SJCRH30 (cell line): ENCODE data around the gene PEX14. TPM values are rescaled to one million over a fixed set of nuclear protein-coding genes. Genes with fewer than 3 reads are reported as not detected.
A peak's percentile ranks its signal among the peaks of the same experiment; 100 is the strongest.

Experiments used
- DNase-seq, 2 experiments: peaks; one replicate each; pipeline ENCODE4 v3.0.0-alpha.2; 2015 to 2020
- H3K27ac ChIP-seq: fragments of 250-450 bp; sonication (Bioruptor Pico); 2 replicates; pipeline ENCODE4 v1.5.1; 2020; ENCODE audit warnings: mild to moderate bottlenecking, moderate library complexity
- H3K27me3 ChIP-seq: fragments of 250-450 bp; sonication (Bioruptor Pico); 2 replicates; pipeline ENCODE4 v1.5.1; 2020; ENCODE audit warnings: mild to moderate bottlenecking, moderate library complexity
- H3K36me3 ChIP-seq: fragments of 250-450 bp; sonication (Bioruptor Pico); 2 replicates; pipeline ENCODE4 v1.5.1; 2020; ENCODE audit warnings: mild to moderate bottlenecking, moderate library complexity
- H3K4me1 ChIP-seq: fragments of 250-450 bp; sonication (Bioruptor Pico); 2 replicates; pipeline ENCODE4 v1.5.1; 2020; ENCODE audit warnings: mild to moderate bottlenecking, moderate library complexity
- H3K4me3 ChIP-seq: fragments of 250-450 bp; sonication (Bioruptor Pico); 2 replicates; pipeline ENCODE4 v1.5.1; 2020; ENCODE audit warnings: mild to moderate bottlenecking, moderate library complexity
- H3K9me3 ChIP-seq: fragments of 250-450 bp; sonication (Bioruptor Pico); replicated peaks from 2 replicates; pipeline ENCODE4 v1.5.1; 2020; ENCODE audit warnings: mild to moderate bottlenecking, moderate library complexity
- total RNA-seq: library from RNA; depleted of rRNA; stranded (reverse); fragments of >200 nt; shearing (Covaris generic); gene quantifications from 2 replicates; pipeline ENCODE4 v1.2.3, GENCODE V29; 2014

Gene PEX14
- total RNA-seq, 1 experiment from 2014 or later = 14.6 TPM

DNA sequence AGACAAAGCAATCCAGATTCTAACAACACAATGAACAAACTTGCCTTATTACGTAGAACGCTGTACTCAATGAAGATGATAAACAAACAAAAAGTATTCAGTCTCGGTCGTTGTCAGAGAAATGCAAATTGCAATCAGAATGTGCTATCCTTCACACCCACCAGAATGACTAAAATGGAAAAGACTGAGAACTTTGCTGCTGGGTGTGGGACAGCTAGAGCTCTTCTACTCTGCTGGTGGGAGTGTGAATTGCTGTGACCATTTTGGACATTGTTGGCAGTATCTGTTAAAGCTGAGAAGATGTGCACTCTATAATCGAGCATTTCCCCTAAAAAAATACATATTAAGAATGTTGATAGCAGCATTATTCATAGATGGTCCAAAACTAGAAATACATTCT lies 111.4 kb downstream of the PEX14 start:
- peaks cover 2% of the 10 kb centered on the region; the same call in 1 of the 2 replicates for H3K36me3 ChIP-seq
- H3K4me3 ChIP-seq = no peak overlapping the region
- no peaks in the 10 kb centered on the region for H3K4me1 ChIP-seq
- no peak overlapping the region for H3K27ac ChIP-seq
- peaks cover 13% of the 10 kb centered on the region for H3K9me3 ChIP-seq
- DNase-seq = no peak
- H3K27me3 ChIP-seq = no peaks in the 10 kb centered on the region

DNA sequence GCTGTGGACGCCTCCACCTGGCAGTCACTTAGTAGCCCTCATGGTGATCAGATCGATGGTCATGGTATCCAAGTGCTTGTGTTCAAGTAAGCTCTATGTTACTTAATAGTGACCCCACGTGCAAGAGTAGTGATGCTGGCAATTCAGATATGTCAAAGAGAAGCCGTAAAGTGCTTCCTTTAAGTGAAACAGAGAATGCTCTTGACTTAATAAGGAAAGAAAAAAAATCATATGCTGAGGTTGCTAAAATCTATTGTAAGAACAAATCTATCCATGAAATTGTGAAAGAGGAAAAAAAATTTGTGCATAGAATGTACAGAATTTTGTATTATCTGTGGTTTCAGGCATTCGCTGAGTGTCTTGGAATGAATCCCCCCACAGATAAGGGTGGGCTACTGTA lies 113.9 kb downstream of the PEX14 start:
- H3K4me1 ChIP-seq = no peaks in the 10 kb centered on the region
- H3K36me3 ChIP-seq = no peaks in the 10 kb centered on the region; the same call in 1 of the 2 replicates
- no peak for DNase-seq
- peaks cover 5% of the 10 kb centered on the region for H3K9me3 ChIP-seq
- no peaks in the 10 kb centered on the region for H3K27me3 ChIP-seq
- H3K4me3 ChIP-seq = no peak overlapping the region
- no peak overlapping the region for H3K27ac ChIP-seq

DNA sequence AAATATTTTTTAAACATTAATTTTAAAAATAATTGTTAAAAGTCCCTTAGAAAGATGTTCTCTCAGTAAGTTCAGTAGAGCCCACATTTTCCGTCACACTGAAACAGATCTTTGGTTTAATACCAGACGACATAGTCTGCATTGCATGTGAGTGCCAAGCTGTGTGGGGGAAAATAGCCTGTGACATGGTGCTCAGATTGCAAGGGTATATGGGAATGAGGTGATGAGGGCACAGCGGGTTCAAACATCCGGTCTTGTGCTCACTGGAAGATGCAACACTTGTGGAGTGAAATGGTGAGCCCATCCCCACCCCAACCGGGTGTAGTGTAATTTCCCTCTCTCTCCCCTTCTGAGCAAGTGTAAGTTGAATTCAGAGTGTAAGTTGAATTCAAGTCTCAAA lies 114.3 kb downstream of the PEX14 start:
- Histone ChIP-seq H3K27ac (no peak overlapping the region), H3K4me3 (no peak overlapping the region)

DNA sequence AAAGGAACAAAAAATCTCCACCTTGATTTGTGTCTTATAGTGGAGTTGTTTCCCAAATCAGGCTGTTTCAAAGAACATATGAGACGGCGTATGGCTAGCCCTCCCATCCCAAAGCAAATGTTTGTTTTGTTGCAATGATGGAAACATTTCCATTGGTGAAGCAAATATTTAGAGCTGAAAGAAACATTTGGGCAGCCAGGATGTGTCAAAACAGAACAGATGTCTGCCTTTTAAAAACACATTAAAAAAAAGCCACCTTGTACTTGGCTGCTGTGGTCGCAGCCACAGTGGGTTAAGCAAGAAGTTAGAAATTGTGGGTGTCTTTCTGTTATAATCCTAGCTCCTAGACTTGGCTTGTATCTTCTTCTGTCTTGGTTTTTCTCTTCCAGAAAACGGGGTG lies 116.3 kb downstream of the PEX14 start:
- no peak for DNase-seq

More for the DNA sequence above, 114.3 kb downstream of the PEX14 start:
- no peaks in the 10 kb centered on the region; the same call in 1 of the 2 replicates for H3K36me3 ChIP-seq
- H3K4me1 ChIP-seq = no peaks in the 10 kb centered on the region
- DNase-seq = no peak
- H3K9me3 ChIP-seq = peaks cover 5% of the 10 kb centered on the region
- H3K27me3 ChIP-seq = no peaks in the 10 kb centered on the region

DNA sequence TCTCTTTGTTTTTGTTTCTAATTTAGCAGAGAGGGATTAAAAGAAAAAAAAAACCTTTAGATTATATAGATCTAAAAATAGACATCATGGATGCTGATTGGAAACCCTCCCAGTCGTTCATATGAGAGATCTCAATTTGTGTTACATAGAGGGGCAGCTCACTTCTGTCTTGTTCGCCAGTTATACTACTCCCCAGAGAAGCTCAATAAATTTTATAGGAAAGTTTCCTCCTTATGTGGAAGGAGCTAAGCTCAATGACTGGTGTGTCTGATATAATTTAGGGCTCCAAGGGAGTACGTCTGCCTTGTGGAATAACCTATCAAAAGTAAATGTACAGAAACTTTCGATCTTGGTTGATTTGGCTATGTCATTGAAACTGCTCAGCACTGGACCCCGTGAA lies 117.6 kb downstream of the PEX14 start:
- Histone ChIP-seq H3K36me3 (no peaks in the 10 kb centered on the region), H3K9me3 (no peaks in the 10 kb centered on the region), H3K4me1 (no peaks in the 10 kb centered on the region), H3K27me3 (no peaks in the 10 kb centered on the region), H3K27ac (no peak overlapping the region), H3K4me3 (no peak overlapping the region)
- no peak for DNase-seq

More for the DNA sequence above, 116.3 kb downstream of the PEX14 start:
- Histone ChIP-seq H3K4me3 (no peak overlapping the region), H3K36me3 (no peaks in the 10 kb centered on the region), H3K9me3 (no peaks in the 10 kb centered on the region), H3K4me1 (no peaks in the 10 kb centered on the region), H3K27me3 (no peaks in the 10 kb centered on the region), H3K27ac (no peak overlapping the region)

DNA sequence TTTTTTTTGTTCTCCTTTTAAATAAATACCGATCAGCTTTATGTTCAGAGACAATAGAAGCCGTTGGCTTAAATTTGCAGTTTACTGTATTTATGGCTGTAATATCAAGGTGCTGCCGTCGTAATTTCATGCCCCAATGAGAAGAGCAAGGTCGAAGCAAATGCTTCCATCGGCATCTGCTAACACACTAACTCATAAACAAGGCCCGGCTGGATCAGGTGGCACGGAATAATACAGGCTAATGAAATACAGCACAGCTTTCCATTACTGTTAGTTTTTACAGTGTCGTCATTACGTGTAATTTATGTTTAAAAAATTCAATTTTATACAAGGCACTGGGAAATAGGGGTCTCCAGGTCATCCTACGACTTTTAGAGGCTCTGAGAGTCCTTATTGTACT lies 119.0 kb downstream of the PEX14 start:
- no peak overlapping the region for H3K27ac ChIP-seq
- no peaks in the 10 kb centered on the region for H3K27me3 ChIP-seq
- no peaks in the 10 kb centered on the region for H3K4me1 ChIP-seq
- no peaks in the 10 kb centered on the region for H3K36me3 ChIP-seq
- DNase-seq = no peak
- no peak overlapping the region for H3K4me3 ChIP-seq
- no peaks in the 10 kb centered on the region for H3K9me3 ChIP-seq

DNA sequence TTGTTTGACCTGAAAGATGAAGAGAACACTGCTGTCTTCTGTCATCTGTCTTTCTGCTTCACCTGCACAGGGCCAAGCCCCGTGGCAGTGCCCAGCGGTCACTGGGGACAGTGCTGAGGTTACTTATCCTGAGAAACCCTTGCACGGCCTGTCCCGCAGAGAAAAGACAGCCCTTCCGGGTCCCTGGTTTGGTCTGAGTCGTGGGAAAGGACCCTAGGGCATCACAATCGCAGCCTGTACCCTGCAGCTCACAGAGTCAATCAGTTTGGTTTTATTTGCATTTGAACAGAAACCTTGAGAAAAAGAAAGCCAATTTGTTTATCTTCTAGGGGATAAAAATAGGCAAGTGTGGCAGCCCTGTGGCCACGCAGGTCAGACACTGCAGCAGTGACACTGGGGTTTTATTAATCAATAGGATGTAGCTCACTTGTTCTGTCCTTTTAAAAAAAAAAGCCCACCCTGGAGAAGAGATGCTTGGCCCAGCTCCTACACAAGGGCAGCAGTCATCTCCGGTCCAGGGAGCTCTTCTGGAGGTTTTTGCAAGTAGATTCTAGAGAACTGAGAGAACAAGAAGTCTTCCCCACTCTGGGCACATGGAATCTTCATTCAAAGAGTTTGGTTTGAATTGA lies 120.0 kb downstream of the PEX14 start:
- no peaks in the 10 kb centered on the region for H3K27me3 ChIP-seq
- no peak for DNase-seq

DNA sequence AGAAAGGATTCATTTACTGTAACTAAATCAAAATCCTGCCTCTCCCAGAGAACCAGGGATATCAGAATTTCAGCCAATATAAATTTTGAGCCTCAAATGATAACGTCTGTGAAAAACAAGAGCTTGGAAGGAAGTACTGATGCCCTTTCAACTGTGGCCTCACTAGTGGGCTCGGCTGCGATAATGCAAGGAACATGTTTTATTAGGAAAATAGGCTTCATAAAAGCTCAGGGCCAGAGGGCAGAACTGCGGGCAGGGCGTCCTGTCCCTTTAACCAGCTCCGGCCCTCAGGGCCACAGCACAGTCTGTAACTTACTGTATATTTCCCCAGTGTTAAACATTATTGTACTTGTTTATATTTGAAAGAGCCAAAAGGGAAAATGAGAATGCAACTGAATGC lies 122.0 kb downstream of the PEX14 start:
- no peak overlapping the region for H3K27ac ChIP-seq
- no peaks in the 10 kb centered on the region for H3K36me3 ChIP-seq
- peaks cover 9% of the 10 kb centered on the region for H3K4me1 ChIP-seq
- no peaks in the 10 kb centered on the region for H3K9me3 ChIP-seq
- no peak for DNase-seq
- H3K4me3 ChIP-seq = no peak overlapping the region
- no peaks in the 10 kb centered on the region for H3K27me3 ChIP-seq

More for the DNA sequence above, 120.0 kb downstream of the PEX14 start:
- Histone ChIP-seq H3K4me3 (no peak overlapping the region), H3K4me1 (peaks cover under 1% of the 10 kb centered on the region; the same call in 1 of the 2 replicates), H3K36me3 (no peaks in the 10 kb centered on the region), H3K9me3 (no peaks in the 10 kb centered on the region), H3K27ac (no peak overlapping the region)

DNA sequence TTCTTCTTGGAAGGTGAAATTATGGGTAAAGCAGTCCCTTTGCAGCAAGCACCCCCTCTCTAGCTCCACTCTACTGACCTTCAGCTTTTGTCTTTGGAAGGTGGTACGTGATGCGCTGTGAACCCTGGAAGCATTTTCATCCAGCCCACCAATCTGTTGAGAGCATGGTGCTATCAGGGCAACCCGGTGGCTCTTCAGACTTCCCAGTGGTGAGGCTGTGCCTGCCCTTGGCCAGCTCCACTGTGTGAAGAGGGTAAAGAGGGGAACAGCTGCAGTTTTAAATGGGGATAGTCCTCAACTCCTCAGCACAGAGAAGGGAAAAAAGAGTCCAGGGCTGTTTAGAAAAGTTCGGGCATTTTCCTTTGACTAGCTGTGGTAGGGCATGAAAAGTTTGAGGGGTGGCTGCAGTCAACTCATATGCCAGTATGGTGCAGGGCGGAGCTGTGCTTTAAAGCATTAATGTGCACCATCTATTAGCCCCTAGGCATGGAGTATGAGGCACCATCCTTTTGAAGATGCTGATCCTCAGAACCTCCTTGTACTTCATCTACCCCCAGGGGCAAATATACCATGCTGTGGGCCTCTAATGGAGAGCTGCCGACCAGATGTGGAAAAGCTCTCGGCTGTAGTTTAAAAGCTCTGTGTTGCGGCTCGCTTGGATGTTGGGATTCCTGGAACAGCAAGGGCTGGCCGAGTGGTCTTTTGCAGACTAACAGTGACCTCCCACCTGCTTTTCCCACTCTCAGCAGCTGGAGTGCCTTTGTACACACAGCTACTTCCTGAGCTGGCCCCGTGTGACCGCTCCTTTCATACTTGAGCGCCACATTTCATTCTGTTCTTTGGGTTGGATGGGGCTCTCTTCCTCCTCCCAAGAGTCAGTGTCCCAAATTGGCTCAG lies 123.0 kb downstream of the PEX14 start:
- no peak overlapping the region for H3K4me3 ChIP-seq
- H3K27me3 ChIP-seq = no peaks in the 10 kb centered on the region
- peaks cover 13% of the 10 kb centered on the region for H3K4me1 ChIP-seq
- DNase-seq = peak in 1 of 2 experiments; percentile 42
- H3K36me3 ChIP-seq = no peaks in the 10 kb centered on the region
- H3K27ac ChIP-seq = no peak overlapping the region
- H3K9me3 ChIP-seq = no peaks in the 10 kb centered on the region

DNA sequence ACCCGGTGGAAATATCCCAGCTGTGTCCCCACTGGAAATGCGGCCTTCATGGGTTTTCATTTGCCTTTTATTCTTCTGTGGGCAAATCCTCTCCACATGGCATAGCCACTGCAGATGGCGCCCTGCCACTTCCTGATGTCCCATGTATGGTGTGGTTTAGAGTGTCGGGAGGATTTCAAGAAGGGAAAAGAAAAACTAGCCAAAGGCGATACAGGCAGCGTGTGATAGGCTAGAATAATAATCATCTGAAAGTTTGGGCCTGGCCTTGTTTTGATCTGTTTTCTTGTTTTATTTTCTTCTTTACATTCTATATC lies 123.6 kb downstream of the PEX14 start:
- H3K4me1 ChIP-seq = peaks cover 13% of the 10 kb centered on the region
- no peak overlapping the region for H3K27ac ChIP-seq
- DNase-seq = peak in 1 of 2 experiments; percentile 38
- no peak overlapping the region for H3K4me3 ChIP-seq
- H3K9me3 ChIP-seq = no peaks in the 10 kb centered on the region
- no peaks in the 10 kb centered on the region for H3K27me3 ChIP-seq
- H3K36me3 ChIP-seq = no peaks in the 10 kb centered on the region

DNA sequence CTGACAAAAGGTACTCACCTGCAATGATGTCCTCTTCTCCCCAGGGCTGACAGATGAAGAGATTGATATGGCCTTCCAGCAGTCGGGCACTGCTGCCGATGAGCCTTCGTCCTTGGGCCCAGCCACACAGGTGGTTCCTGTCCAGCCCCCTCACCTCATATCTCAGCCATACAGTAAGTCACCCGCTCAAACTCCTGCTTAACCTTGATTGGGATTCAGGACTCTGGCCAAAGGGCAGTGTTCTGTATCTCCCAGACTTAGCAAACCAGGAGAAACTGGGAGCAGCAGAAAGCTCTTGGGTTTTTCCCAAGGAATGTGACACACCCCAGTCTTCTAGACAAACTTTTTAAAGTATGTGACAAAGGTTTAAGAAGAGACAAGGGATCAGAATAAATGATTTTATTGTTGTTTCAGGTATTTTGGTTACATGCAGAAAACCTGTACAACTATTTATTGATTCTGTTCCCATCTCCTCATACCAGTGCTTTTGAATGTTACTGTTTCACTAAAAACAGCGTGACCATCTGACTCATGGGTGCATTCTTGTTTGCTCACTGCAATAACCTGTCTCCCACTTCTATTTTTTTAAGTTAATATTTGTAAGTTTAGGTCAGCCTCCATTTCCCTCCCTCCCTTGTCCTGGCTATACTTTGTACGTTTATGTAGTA lies 124.6 kb downstream of the PEX14 start:
- no peak overlapping the region for H3K4me3 ChIP-seq

DNA sequence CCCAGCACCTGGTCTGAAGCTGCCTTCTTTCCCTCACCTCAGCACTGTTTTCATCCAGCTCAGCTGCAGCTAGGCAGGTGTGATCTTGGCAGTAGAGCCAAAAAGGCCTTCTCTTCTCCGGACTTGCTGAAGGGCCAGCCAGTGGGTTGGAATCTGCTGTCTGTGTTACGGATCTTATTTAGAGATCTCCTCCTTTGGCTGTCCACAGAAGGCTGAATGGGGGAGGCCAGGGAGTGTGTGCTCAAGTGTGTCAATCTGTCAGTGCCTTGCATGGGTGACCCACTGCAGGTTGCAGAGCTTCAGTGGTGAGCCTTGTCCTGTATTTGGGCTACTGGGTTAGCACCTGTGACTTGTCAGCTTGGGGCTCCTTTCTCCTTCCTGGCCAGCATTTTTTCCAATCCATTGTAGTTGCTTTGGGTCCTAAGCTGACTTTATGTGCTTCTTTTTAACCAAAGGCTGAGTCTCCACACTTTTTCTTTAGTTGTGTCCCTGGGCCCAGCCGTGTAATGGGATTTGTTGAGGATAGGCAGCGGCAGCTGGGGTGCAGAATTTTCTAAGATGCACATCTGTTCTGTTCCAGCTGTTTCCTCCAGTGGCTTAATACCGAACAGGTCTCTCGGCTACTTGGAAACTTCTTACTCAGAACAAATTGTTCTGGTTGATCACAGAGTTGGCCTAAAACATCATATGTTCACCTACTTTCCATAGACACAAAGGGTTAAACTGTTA lies 126.8 kb downstream of the PEX14 start:
- H3K4me1 ChIP-seq = peaks cover 19% of the 10 kb centered on the region
- H3K36me3 ChIP-seq = no peaks in the 10 kb centered on the region
- peak; percentile 73 to 88 for DNase-seq
- H3K9me3 ChIP-seq = no peaks in the 10 kb centered on the region
- H3K27ac ChIP-seq = peak overlapping the region; percentile 18
- H3K4me3 ChIP-seq = no peak overlapping the region
- no peaks in the 10 kb centered on the region for H3K27me3 ChIP-seq

More for the DNA sequence above, 124.6 kb downstream of the PEX14 start:
- H3K9me3 ChIP-seq = no peaks in the 10 kb centered on the region
- no peak for DNase-seq
- no peak overlapping the region for H3K27ac ChIP-seq
- peaks cover 13% of the 10 kb centered on the region for H3K4me1 ChIP-seq
- H3K36me3 ChIP-seq = no peaks in the 10 kb centered on the region
- H3K27me3 ChIP-seq = no peaks in the 10 kb centered on the region

DNA sequence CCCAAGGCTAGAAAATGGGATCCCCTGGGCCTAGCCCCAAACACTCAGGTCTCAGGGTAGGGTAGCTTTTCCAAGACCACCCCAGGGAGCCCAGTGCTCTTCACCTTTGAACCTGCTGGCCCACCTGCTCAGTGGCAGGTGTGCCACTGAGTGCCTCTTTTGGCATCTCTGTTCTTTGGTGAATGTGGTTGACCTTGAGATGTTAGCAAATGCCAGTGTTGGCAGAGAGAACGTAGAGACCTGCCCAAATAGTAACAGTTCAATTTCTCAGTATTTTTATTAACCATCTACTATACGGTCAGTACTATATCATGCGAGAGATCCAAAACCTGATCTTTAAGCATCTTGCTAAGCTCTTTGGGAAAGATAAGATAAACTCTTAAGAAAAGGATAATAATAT lies 128.2 kb downstream of the PEX14 start:
- H3K27me3 ChIP-seq = no peaks in the 10 kb centered on the region
- no peaks in the 10 kb centered on the region for H3K36me3 ChIP-seq
- H3K27ac ChIP-seq = no peak overlapping the region
- H3K4me3 ChIP-seq = no peak overlapping the region
- no peak for DNase-seq
- no peaks in the 10 kb centered on the region for H3K9me3 ChIP-seq
- peaks cover 19% of the 10 kb centered on the region for H3K4me1 ChIP-seq

DNA sequence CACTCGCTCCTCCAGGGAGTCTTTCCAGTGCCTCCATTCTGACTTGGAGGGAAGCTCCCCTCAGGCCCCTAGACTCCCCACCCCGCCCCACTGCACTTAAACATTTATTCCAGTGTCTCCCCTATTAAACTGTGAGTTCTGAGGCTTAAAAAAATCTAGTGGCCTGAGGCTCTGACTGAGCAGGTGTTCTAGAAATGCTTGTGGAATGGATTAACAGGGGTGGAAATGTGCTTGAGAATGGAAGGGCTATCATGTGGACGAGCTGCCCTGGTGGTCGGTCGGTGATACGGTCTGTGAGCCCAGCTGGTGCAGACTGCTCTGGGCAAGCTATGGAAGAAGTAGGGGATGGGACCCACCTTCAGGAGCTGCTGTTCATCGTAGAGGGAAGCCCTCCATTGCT lies 130.2 kb downstream of the PEX14 start:
- peak; percentile 56 to 78 for DNase-seq

More for the DNA sequence above, 130.2 kb downstream of the PEX14 start:
- Histone ChIP-seq H3K36me3 (no peaks in the 10 kb centered on the region), H3K9me3 (no peaks in the 10 kb centered on the region), H3K4me1 (peaks cover 27% of the 10 kb centered on the region), H3K27ac (no peak overlapping the region), H3K27me3 (no peaks in the 10 kb centered on the region), H3K4me3 (no peak overlapping the region)
